Measurements from ENCODE around the gene RGPD8.
A peak's percentile ranks its signal among the peaks of the same experiment; 100 is the strongest.
"Not testable (repeated sequence)": the region's sequence is repeated elsewhere in the genome, so short reads cannot be mapped to it uniquely, and the experiment has no call there.

The RGPD8 gene

GRCh38 chr2:112433480-112433879 is at the start of gene RGPD8:
TSS of gene RGPD8 (minus strand) at chr2:112433645. CDS start at chr2:112433453, 192 bp downstream.
- DNase-seq: not testable (repeated sequence)

GRCh38 chr2:112483042-112483473 is 49.6 kb upstream of the RGPD8 start:
- no peak for DNase-seq

- no peak for DNase-seq
Observed at GRCh38 chr2:112482309-112483041, 49.0 kb upstream of the RGPD8 start.

GRCh38 chr2:112481528-112482233 is 48.2 kb upstream of the RGPD8 start, which contains the start of gene TTL:
TSS of gene TTL (plus strand) at chr2:112482156. CDS start at chr2:112482345, 189 bp downstream.
- peak; percentile 73 for DNase-seq

- peak; percentile 85 for DNase-seq
Observed at GRCh38 chr2:112481050-112481527, 47.6 kb upstream of the RGPD8 start.

- no peak for DNase-seq
Observed at GRCh38 chr2:112480530-112481049, 47.1 kb upstream of the RGPD8 start.

GRCh38 chr2:112476434-112476833 is 43.0 kb upstream of the RGPD8 start:
- DNase-seq: no peak

- no peak for DNase-seq
Observed at GRCh38 chr2:112474844-112475486, 41.5 kb upstream of the RGPD8 start.

GRCh38 chr2:112472547-112473263 is 39.3 kb upstream of the RGPD8 start:
- DNase-seq: no peak

GRCh38 chr2:112465382-112465781 is 31.9 kb upstream of the RGPD8 start:
- no peak for DNase-seq

- no peak for DNase-seq
Observed at GRCh38 chr2:112463256-112463655, 29.8 kb upstream of the RGPD8 start.

- no peak for DNase-seq
Observed at GRCh38 chr2:112462178-112462577, 28.7 kb upstream of the RGPD8 start.

GRCh38 chr2:112459372-112459771 is 25.9 kb upstream of the RGPD8 start:
- no peak for DNase-seq

- no peak for DNase-seq
Observed at GRCh38 chr2:112454586-112454985, 21.1 kb upstream of the RGPD8 start.

- no peak for DNase-seq
Observed at GRCh38 chr2:112451317-112451716, 17.9 kb upstream of the RGPD8 start.

- DNase-seq: no peak
Observed at GRCh38 chr2:112449854-112450253, 16.4 kb upstream of the RGPD8 start.

- not testable (repeated sequence) for DNase-seq
Observed at GRCh38 chr2:112444256-112444655, 10.8 kb upstream of the RGPD8 start.

- DNase-seq: not testable (repeated sequence)
Observed at GRCh38 chr2:112438603-112439261, 5.3 kb upstream of the RGPD8 start.

GRCh38 chr2:112437405-112437831 is 4.0 kb upstream of the RGPD8 start:
- DNase-seq: not testable (repeated sequence)

- DNase-seq: not testable (repeated sequence)
Observed at GRCh38 chr2:112436993-112437392, 3.5 kb upstream of the RGPD8 start.

GRCh38 chr2:112435716-112436431 is 2.4 kb upstream of the RGPD8 start:
- DNase-seq: not testable (repeated sequence)
